Panc1 (cell line): ENCODE data around the gene LITAF. TPM values are rescaled to one million over a fixed set of nuclear protein-coding genes. Genes with fewer than 3 reads are reported as not detected.
"Not testable (repeated sequence)": the region's sequence is repeated elsewhere in the genome, so short reads cannot be mapped to it uniquely, and the experiment has no call there.

Experiments used
- ATAC-seq: fragments of 200-7000 bp; cut with Tn5 transposase; 2 replicates; pipeline ENCODE4 v1.9.1; 2020; ENCODE audit warnings: mild to moderate bottlenecking, moderate library complexity
- BruUV-seq: library from RNA; stranded (reverse); fragments of 400-500 nt; replicated peaks from 2 replicates; lab custom pipeline; 2021; lab: Mats Ljungman, UMichigan
- CTCF ChIA-PET: fragments of 300-600 bp; sonication (Branson Sonifier 250); formaldehyde crosslinking; loops from one replicate; lab custom pipeline; 2022; ENCODE audit warnings: antibody characterized with exemption; lab: Charles Lee
- POLR2A ChIA-PET: fragments of 300-600 bp; sonication (Branson Sonifier 250); formaldehyde crosslinking; loops from one replicate; lab custom pipeline; 2022; ENCODE audit warnings: antibody characterized with exemption; lab: Charles Lee
- DNase-seq: peaks from one replicate; pipeline ENCODE4 v3.0.0-alpha.2; 2010; ENCODE audit warnings: low read depth, low spot score
- H3K27ac ChIP-seq: 2 replicates; pipeline ENCODE4 v1.5.1; 2011; ENCODE audit warnings: mild to moderate bottlenecking, low read length, inconsistent platforms
- H3K27me3 ChIP-seq: fragments of 200-500 bp; sonication (Bioruptor generic); 2 replicates; pipeline ENCODE4 v1.6.0; 2014; ENCODE audit warnings: low read length, inconsistent platforms; ENCODE audit not compliant: control insufficient read depth, insufficient read depth
- H3K36me3 ChIP-seq: fragments of 200-500 bp; sonication (Bioruptor generic); 2 replicates; pipeline ENCODE4 v1.5.1; 2014; ENCODE audit warnings: inconsistent platforms, mild to moderate bottlenecking, low read length, moderate library complexity; ENCODE audit not compliant: control insufficient read depth, insufficient read depth
- H3K4me1 ChIP-seq: 2 replicates; pipeline ENCODE4 v1.5.1; 2011; ENCODE audit warnings: inconsistent platforms, mild to moderate bottlenecking, low read length, moderate library complexity; ENCODE audit not compliant: control insufficient read depth, insufficient read depth
- H3K4me3 ChIP-seq, 2 experiments: 2 replicates each; pipeline ENCODE4 v1.5.1; 2011 to 2012; ENCODE audit warnings: low read depth in 2 of 2, low read length in 2 of 2, mild to moderate bottlenecking in 2 of 2, inconsistent platforms in 1 of 2, moderate library complexity in 1 of 2
- H3K9me3 ChIP-seq: fragments of 200-500 bp; sonication (Bioruptor generic); 2 replicates; pipeline ENCODE4 v1.5.1; 2014; ENCODE audit warnings: low read depth, mild to moderate bottlenecking, inconsistent platforms, low read length, moderate library complexity; ENCODE audit not compliant: control insufficient read depth, insufficient read depth
- POLR2AphosphoS5 ChIP-seq: IDR thresholded peaks from 2 replicates; pipeline ENCODE4 v1.6.1; 2012; ENCODE audit warnings: mild to moderate bottlenecking, low read depth, low read length, moderate library complexity
- SIN3A ChIP-seq: IDR thresholded peaks from 2 replicates; pipeline ENCODE4 v1.6.1; 2012; ENCODE audit warnings: low read depth, mild to moderate bottlenecking, low read length, moderate library complexity, borderline replicate concordance; ENCODE audit not compliant: insufficient read depth
- TCF7L2 ChIP-seq: IDR thresholded peaks from 2 replicates; pipeline ENCODE4 v1.6.1; 2011; ENCODE audit warnings: mild to moderate bottlenecking, low read depth, low read length, inconsistent platforms
- in situ Hi-C: cut with HindIII; loops from 2 replicates; pipeline ENCODE4 v1.10.0; 2016; ENCODE audit warnings: low sequenced_read_pairs, low pct_unique_long_range_greater_than_20kb
- intact Hi-C: fragments of 100-400 bp; cut with micrococcal nuclease; formaldehyde crosslinking; loops from one replicate; pipeline ENCODE4 v1.10.0; 2022; ENCODE audit not compliant: unreplicated experiment
- total RNA-seq: library from RNA; stranded (reverse); gene quantifications from one replicate; pipeline ENCODE4 v1.2.1, GENCODE V29; 2021; ENCODE audit not compliant: unreplicated experiment
- TF ChIP-seq, protein P1 (sequence below): fragments of 450-650 bp; IDR thresholded peaks from 2 replicates; pipeline ENCODE4 v1.5.1; 2017; ENCODE audit warnings: mild to moderate bottlenecking
- TF ChIP-seq, protein P2 (sequence below), 2 experiments: IDR thresholded peaks; 2 replicates each; pipeline ENCODE4 v1.6.1; 2011 to 2012; ENCODE audit warnings: low read depth in 2 of 2, control low read depth in 1 of 2, low read length in 1 of 2, mild to moderate bottlenecking in 1 of 2, moderate library complexity in 1 of 2; ENCODE audit not compliant: insufficient read depth in 1 of 2

LITAF gene
- total RNA-seq, 1 experiment from 2014 or later = 85.2 TPM

DNA sequence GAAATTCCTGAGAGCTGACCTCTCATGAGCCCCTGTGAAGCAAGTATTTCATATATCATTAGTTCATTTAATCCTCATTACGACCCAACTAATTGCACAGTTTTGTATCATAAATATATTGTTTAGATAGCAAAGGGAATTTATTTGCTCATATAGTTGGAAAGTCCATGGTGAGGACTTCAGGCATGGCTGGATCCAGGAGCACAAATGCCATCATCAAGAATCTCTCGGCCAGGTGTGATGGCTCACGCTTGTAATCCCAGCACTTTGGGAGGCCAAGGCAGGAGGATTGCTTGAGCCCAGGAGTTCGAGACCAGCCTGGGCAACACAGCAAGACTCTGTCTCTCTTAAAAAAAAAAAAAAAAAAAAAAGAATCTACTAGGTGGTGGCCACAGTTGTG, 17.6 kb upstream of the LITAF start:
- POLR2A ChIA-PET, in situ Hi-C loops, H3K36me3 ChIP-seq, H3K4me1 ChIP-seq, CTCF ChIA-PET, H3K27me3 ChIP-seq, intact Hi-C loops, BruUV-seq, DNase-seq, H3K27ac ChIP-seq, ATAC-seq, H3K9me3 ChIP-seq, H3K4me3 ChIP-seq: not testable (repeated sequence)

DNA sequence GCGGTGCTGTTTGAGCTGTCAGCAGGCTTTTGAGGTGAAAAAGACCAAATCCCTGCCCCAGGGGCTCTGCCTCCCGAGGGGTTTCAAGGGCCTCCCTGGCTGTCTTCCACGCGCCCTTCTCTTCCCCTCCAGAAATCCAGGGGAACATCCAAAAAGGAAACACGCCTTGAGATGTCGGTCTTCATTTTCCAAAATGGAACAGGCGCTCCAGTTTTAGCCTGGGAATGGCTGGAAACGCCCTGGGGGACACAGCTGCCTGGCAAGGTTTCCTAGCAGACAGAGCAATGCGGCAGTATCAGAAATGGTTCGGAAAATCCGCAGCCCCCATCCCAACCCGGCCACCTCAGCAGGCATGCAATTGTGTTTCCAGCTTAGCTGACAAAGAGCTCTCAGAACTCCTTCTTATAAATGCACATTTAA, 16.6 kb upstream of the LITAF start:
- ATAC-seq (no peak), DNase-seq (no peak)
- no peaks in the 10 kb centered on the region for H3K27me3 ChIP-seq
- ChIA-PET CTCF (no interaction called here), POLR2A (no interaction called here)
- H3K4me1 ChIP-seq = no peaks in the 10 kb centered on the region; the same call in 1 of the 2 replicates
- intact Hi-C loops = no loop called here
- no peaks in the 10 kb centered on the region for H3K36me3 ChIP-seq
- no peak for TF ChIP-seq SIN3A
- no peak overlapping the region for H3K27ac ChIP-seq
- in situ Hi-C loops = no loop called here
- BruUV-seq = no TSS peak
- no peaks in the 10 kb centered on the region for H3K9me3 ChIP-seq
- no peak overlapping the region for H3K4me3 ChIP-seq

DNA sequence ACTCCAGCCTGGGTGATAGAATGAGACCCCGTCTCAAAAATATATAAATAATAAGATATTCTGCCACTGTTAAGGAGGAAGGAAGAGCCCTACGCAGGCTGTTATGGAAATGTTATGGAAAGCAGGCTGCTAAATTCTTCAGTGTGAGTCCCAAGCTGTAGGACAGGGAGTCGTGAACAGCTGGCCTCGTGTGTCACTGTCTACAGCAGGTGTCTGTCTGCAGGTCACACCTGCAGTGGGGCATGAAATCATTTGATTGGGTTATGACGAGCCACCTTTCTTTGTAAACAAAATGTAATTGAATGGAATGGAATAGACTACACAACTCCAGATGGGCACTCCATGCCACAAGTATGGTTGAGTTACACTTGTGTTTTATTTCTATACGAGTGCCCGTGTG, 15.6 kb upstream of the LITAF start:
- no peaks in the 10 kb centered on the region for H3K36me3 ChIP-seq
- DNase-seq (no peak), ATAC-seq (no peak)
- H3K27ac ChIP-seq = no peak overlapping the region
- BruUV-seq = no TSS peak
- in situ Hi-C loops (no loop called here), intact Hi-C loops (no loop called here)
- H3K4me1 ChIP-seq = peaks cover 4% of the 10 kb centered on the region
- TF ChIP-seq, protein P1, sequence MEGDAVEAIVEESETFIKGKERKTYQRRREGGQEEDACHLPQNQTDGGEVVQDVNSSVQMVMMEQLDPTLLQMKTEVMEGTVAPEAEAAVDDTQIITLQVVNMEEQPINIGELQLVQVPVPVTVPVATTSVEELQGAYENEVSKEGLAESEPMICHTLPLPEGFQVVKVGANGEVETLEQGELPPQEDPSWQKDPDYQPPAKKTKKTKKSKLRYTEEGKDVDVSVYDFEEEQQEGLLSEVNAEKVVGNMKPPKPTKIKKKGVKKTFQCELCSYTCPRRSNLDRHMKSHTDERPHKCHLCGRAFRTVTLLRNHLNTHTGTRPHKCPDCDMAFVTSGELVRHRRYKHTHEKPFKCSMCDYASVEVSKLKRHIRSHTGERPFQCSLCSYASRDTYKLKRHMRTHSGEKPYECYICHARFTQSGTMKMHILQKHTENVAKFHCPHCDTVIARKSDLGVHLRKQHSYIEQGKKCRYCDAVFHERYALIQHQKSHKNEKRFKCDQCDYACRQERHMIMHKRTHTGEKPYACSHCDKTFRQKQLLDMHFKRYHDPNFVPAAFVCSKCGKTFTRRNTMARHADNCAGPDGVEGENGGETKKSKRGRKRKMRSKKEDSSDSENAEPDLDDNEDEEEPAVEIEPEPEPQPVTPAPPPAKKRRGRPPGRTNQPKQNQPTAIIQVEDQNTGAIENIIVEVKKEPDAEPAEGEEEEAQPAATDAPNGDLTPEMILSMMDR = no peak
- TF ChIP-seq, protein P2, sequence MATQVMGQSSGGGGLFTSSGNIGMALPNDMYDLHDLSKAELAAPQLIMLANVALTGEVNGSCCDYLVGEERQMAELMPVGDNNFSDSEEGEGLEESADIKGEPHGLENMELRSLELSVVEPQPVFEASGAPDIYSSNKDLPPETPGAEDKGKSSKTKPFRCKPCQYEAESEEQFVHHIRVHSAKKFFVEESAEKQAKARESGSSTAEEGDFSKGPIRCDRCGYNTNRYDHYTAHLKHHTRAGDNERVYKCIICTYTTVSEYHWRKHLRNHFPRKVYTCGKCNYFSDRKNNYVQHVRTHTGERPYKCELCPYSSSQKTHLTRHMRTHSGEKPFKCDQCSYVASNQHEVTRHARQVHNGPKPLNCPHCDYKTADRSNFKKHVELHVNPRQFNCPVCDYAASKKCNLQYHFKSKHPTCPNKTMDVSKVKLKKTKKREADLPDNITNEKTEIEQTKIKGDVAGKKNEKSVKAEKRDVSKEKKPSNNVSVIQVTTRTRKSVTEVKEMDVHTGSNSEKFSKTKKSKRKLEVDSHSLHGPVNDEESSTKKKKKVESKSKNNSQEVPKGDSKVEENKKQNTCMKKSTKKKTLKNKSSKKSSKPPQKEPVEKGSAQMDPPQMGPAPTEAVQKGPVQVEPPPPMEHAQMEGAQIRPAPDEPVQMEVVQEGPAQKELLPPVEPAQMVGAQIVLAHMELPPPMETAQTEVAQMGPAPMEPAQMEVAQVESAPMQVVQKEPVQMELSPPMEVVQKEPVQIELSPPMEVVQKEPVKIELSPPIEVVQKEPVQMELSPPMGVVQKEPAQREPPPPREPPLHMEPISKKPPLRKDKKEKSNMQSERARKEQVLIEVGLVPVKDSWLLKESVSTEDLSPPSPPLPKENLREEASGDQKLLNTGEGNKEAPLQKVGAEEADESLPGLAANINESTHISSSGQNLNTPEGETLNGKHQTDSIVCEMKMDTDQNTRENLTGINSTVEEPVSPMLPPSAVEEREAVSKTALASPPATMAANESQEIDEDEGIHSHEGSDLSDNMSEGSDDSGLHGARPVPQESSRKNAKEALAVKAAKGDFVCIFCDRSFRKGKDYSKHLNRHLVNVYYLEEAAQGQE (IDR thresholded peaks at IDR 0.05; ENCODE audit: insufficient read depth in 1 of 2, low read depth in 2 of 2, low read length in 1 of 2) = no peak
- TF ChIP-seq POLR2AphosphoS5 (no peak), SIN3A (no peak), TCF7L2 (no peak)
- ChIA-PET POLR2A (no interaction called here), CTCF (no interaction called here)
- H3K4me3 ChIP-seq = no peak overlapping the region
- no peaks in the 10 kb centered on the region for H3K27me3 ChIP-seq
- H3K9me3 ChIP-seq = no peaks in the 10 kb centered on the region
